Body of pancreas (tissue), 4 donors: ENCODE measurements around the gene RALGPS2.

Source experiments
- CTCF ChIP-seq, 7 experiments: fragments of 450-650 bp in 4 of 7; fragments of 200-600 bp in 3 of 7; sonication (generic) in 3 of 7; IDR thresholded peaks; one replicate each; pipeline ENCODE4 v1.5.1; 2016 to 2019; ENCODE audit warnings: antibody characterized with exemption in 7 of 7
- POLR2A ChIP-seq, 3 donors: fragments of 450-650 bp; IDR thresholded peaks; one replicate each; pipeline ENCODE4 v1.6.1; 2016; ENCODE audit warnings: antibody characterized with exemption in 3 of 3, mild to moderate bottlenecking in 2 of 3

DNA sequence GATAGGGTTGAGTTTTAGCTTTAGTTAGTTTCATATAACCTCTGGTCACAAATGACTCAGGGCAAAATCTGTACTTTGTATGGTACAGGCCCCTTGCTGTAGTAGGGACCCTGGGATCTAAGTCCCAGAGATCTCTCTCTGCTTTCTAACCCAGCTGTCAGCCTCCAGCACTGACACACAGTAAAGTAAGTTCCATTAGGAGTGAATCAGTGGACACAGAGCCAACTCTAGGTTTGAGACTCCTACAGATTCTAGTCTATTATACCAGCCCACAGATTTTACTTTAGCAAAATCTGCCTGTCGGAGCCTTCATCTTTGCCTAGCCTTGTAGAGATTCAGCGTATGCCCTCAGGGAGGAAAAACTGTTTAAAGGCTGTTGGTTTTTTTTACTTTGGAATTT is 93.4 kb downstream of the RALGPS2 start:
- TF ChIP-seq CTCF (IDR thresholded peaks at IDR 0.05) (no peak), POLR2A (IDR thresholded peaks at IDR 0.05) (no peak)
